Uterus (tissue), 4 donors: ENCODE measurements around the gene ACRBP. TPM values are rescaled to one million over a fixed set of nuclear protein-coding genes. Genes with fewer than 3 reads are reported as not detected.

Experiments used
- DNase-seq, 2 donors: peaks; one replicate each; pipeline ENCODE4 v3.0.0-alpha.2; 2019 to 2020
- H3K27ac ChIP-seq, 2 donors: fragments of 200-600 bp; sonication (generic); 1 replicate in 1 of 2; 2 replicates in 1 of 2; pipeline ENCODE4 v1.5.1; 2016 to 2018
- H3K27me3 ChIP-seq, 2 donors: fragments of 200-600 bp; sonication (generic); one replicate each; pipeline ENCODE4 v1.5.1; 2018 to 2019; ENCODE audit warnings: control low read depth in 1 of 2
- H3K36me3 ChIP-seq, 2 donors: fragments of 200-600 bp; sonication (generic); one replicate each; pipeline ENCODE4 v1.5.1; 2019; ENCODE audit warnings: control low read depth in 1 of 2
- H3K4me1 ChIP-seq, 2 donors: fragments of 200-600 bp; sonication (generic); one replicate each; pipeline ENCODE4 v1.5.1; 2018 to 2019; ENCODE audit warnings: control low read depth in 1 of 2
- H3K4me3 ChIP-seq, 2 donors: fragments of 200-600 bp; sonication (generic); 1 replicate in 1 of 2; 2 replicates in 1 of 2; pipeline ENCODE4 v1.5.1; 2018 to 2019; ENCODE audit warnings: mild to moderate bottlenecking in 1 of 2
- H3K9me3 ChIP-seq, 2 donors: fragments of 200-600 bp; sonication (generic); one replicate each; pipeline ENCODE4 v1.5.1; 2019; ENCODE audit warnings: control low read depth in 1 of 2
- POLR2A ChIP-seq, 2 donors: fragments of 450-650 bp; IDR thresholded peaks; one replicate each; pipeline ENCODE4 v1.6.1; 2016; ENCODE audit warnings: antibody characterized with exemption in 2 of 2, mild to moderate bottlenecking in 1 of 2, moderate library complexity in 1 of 2
- intact Hi-C: fragments of 100-400 bp; cut with DNase I; formaldehyde crosslinking; loops from one replicate; pipeline ENCODE4 v1.15.1; 2023; ENCODE audit warnings: low total_unique reads
- total RNA-seq, 4 donors: library from RNA; depleted of rRNA in 3 of 4; stranded (reverse); fragments of >200 nt in 3 of 4; gene quantifications; one replicate each; pipeline versions ENCODE4 v1.1.0 to v1.2.4, GENCODE V29; 2014 to 2023
- TF ChIP-seq, protein P1 (sequence below), 4 experiments: fragments of 200-600 bp in 2 of 4; fragments of 450-650 bp in 2 of 4; sonication (generic) in 2 of 4; IDR thresholded peaks; one replicate each; pipeline ENCODE4 v1.5.1; 2016 to 2019; ENCODE audit warnings: antibody characterized with exemption in 4 of 4, mild to moderate bottlenecking in 2 of 4, moderate library complexity in 1 of 4
- donor health status: DM: yes; HTN: yes; CAD: no.

Gene ACRBP
- total RNA-seq, 4 donors from 2014 or later = 0.35 to 1.6 (median 1.5) TPM; not detected in 1

GRCh38 chr12:6666211-6666610 lies 19.0 kb upstream of the ACRBP start:
- TF ChIP-seq, protein P1, sequence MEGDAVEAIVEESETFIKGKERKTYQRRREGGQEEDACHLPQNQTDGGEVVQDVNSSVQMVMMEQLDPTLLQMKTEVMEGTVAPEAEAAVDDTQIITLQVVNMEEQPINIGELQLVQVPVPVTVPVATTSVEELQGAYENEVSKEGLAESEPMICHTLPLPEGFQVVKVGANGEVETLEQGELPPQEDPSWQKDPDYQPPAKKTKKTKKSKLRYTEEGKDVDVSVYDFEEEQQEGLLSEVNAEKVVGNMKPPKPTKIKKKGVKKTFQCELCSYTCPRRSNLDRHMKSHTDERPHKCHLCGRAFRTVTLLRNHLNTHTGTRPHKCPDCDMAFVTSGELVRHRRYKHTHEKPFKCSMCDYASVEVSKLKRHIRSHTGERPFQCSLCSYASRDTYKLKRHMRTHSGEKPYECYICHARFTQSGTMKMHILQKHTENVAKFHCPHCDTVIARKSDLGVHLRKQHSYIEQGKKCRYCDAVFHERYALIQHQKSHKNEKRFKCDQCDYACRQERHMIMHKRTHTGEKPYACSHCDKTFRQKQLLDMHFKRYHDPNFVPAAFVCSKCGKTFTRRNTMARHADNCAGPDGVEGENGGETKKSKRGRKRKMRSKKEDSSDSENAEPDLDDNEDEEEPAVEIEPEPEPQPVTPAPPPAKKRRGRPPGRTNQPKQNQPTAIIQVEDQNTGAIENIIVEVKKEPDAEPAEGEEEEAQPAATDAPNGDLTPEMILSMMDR (IDR thresholded peaks at IDR 0.05) = no peak
- TF ChIP-seq POLR2A (IDR thresholded peaks at IDR 0.05) = no peak
- intact Hi-C loops = no loop called here

DNA sequence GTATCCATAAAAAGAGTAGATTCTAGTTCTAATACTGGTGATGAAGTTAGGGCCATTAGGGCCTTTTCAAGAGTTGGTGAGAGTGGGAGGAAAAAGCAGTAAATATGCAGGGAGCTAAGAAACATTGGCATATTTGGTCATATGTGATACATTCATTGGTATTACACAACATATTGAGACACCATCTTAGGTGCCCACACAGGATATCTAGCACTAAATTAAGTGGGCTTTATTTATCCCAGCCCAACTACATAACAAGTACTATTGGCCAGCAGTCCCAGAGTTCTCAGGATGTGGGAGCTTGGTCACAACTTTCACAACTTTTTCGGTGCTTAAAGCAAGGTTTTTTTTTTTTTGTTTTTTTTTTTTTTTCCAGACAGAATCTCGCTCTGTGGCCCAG lies 17.7 kb upstream of the ACRBP start:
- no peaks in the 10 kb centered on the region for H3K36me3 ChIP-seq
- no peak for TF ChIP-seq POLR2A (IDR thresholded peaks at IDR 0.05)
- TF ChIP-seq, protein P1 (IDR thresholded peaks at IDR 0.05) = no peak
- intact Hi-C loops = no loop called here
- no peaks in the 10 kb centered on the region for H3K9me3 ChIP-seq
- no peaks in the 10 kb centered on the region for H3K27me3 ChIP-seq
- H3K4me1 ChIP-seq = peaks cover 0 to 8% of the 10 kb centered on the region in 2 donors
- DNase-seq = no peak
- H3K4me3 ChIP-seq = no peak overlapping the region
- H3K27ac ChIP-seq = no peak overlapping the region

More at GRCh38 chr12:6666211-6666610, 19.0 kb upstream of the ACRBP start:
- no peaks in the 10 kb centered on the region for H3K36me3 ChIP-seq
- no peak for DNase-seq
- no peak overlapping the region for H3K27ac ChIP-seq
- H3K4me1 ChIP-seq = peaks cover 0 to 8% of the 10 kb centered on the region in 2 donors
- H3K4me3 ChIP-seq = no peak overlapping the region
- no peaks in the 10 kb centered on the region for H3K9me3 ChIP-seq
- H3K27me3 ChIP-seq = no peaks in the 10 kb centered on the region

GRCh38 chr12:6662906-6663742 lies 15.9 kb upstream of the ACRBP start, which contains the start of gene ING4:
ING4 (minus strand) TSS chr12:6663119; CDS start chr12:6663101, 18 bp downstream.
- H3K9me3 ChIP-seq = no peaks in the 10 kb centered on the region
- H3K4me3 ChIP-seq = peak within 1 kb of the TSS; percentile 75 to 85
- H3K27ac ChIP-seq = peak within 1 kb of the TSS; percentile 69 to 80
- H3K4me1 ChIP-seq = peaks cover 0 to 8% of the 10 kb centered on the region in 2 donors
- DNase-seq = peak; percentile 97 to 99
- no peaks in the 10 kb centered on the region for H3K27me3 ChIP-seq
- TF ChIP-seq, protein P1 (IDR thresholded peaks at IDR 0.05) = peak in 2 of 4 experiments; percentile 11 to 28
- TF ChIP-seq POLR2A (IDR thresholded peaks at IDR 0.05) = peak; percentile 6 to 35
- intact Hi-C loops = no loop called here
- H3K36me3 ChIP-seq = no peaks in the 10 kb centered on the region

DNA sequence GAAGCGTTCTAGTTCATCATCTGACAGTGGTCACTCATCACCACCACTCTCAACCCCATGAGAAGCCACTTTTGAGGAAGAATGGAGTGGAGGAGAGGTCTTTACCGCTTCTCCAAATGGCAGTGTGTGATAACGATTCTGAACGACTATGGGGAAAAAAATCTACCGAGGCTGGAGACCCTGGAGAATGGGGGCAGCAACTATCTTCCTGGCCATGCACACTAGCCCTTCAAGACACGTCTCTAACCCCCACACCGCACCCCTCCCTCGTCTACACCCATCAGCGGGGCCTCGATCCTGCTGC lies 15.3 kb upstream of the ACRBP start:
- no peak for TF ChIP-seq POLR2A (IDR thresholded peaks at IDR 0.05)
- TF ChIP-seq, protein P1 (IDR thresholded peaks at IDR 0.05) = no peak
- Histone ChIP-seq H3K36me3 (no peaks in the 10 kb centered on the region), H3K9me3 (no peaks in the 10 kb centered on the region), H3K27me3 (no peaks in the 10 kb centered on the region), H3K4me3 (peak overlapping the region; percentile 75 to 85), H3K27ac (peak overlapping the region; percentile 65 to 80), H3K4me1 (peaks cover 0 to 8% of the 10 kb centered on the region in 2 donors)
- no peak for DNase-seq
- intact Hi-C loops = no loop called here

- H3K9me3 ChIP-seq = no peaks in the 10 kb centered on the region
- intact Hi-C loops = no loop called here
- no peak overlapping the region for H3K4me3 ChIP-seq
- H3K36me3 ChIP-seq = no peaks in the 10 kb centered on the region
- H3K27me3 ChIP-seq = no peaks in the 10 kb centered on the region
- DNase-seq = no peak
- H3K27ac ChIP-seq = no peak overlapping the region
- TF ChIP-seq, protein P1 (IDR thresholded peaks at IDR 0.05) = no peak
- TF ChIP-seq POLR2A (IDR thresholded peaks at IDR 0.05) = no peak
- no peaks in the 10 kb centered on the region for H3K4me1 ChIP-seq
Observed at GRCh38 chr12:6653987-6654386, 6.8 kb upstream of the ACRBP start.
